ENCODE results near the gene ST6GALNAC3.

- TF ChIP-seq CTCF (IDR thresholded peaks at IDR 0.05; ENCODE audit: low read depth, low read length): no peak
- TF ChIP-seq EZH2phosphoT487 (IDR thresholded peaks at IDR 0.05; ENCODE audit: low read depth): no peak
Measured at GRCh38 chr1:76254104-76255030, 179.8 kb downstream of the ST6GALNAC3 start.
